DMS153 treated with DMSO at 0.1 percent for 48 hours (cell line): ENCODE results near the gene TPRX1.
"Not testable (repeated sequence)": the region's sequence is repeated elsewhere in the genome, so short reads cannot be mapped to it uniquely, and the experiment has no call there.

Experiments
- DNase-seq: peaks from one replicate; lab custom pipeline; 2025; ENCODE audit not compliant: unreplicated experiment; lab: John Stamatoyannopoulos, UW

Gene TPRX1

DNA sequence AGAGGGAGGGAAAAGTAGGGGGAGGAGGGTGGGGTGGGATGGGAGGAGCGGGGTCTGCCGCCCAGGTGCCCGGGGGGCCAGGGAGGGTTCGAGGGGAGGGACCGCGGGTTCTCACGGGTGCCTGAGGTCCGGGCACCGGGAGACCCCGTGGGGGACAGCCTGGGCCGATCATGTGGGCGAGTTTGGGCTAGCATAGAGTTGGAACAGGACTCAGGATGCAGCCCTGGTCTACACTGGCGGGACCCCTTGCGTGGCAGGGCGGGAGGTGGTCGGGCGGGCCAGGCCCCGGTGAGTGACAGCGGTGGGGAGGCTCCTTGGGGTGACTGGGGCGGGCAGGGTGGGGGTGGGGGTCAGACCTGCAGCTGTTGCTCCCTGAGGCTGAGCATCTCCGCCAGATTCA, 1.2 kb downstream of the TPRX1 start:
- not testable (repeated sequence) for DNase-seq

- no peak for DNase-seq
Measured at GRCh38 chr19:47802521-47803043, 1.8 kb downstream of the TPRX1 start.

- DNase-seq, result no peak
Measured at GRCh38 chr19:47801270-47801669, 3.1 kb downstream of the TPRX1 start.

GRCh38 chr19:47798904-47799266, 5.5 kb downstream of the TPRX1 start:
- DNase-seq, result no peak

- DNase-seq, result no peak
Measured at GRCh38 chr19:47797996-47798903, 6.1 kb downstream of the TPRX1 start.

- no peak for DNase-seq
Measured at GRCh38 chr19:47796785-47797184, 7.6 kb downstream of the TPRX1 start.

GRCh38 chr19:47794526-47794925, 9.8 kb downstream of the TPRX1 start:
- DNase-seq, result no peak

GRCh38 chr19:47792616-47793015, 11.7 kb downstream of the TPRX1 start:
- no peak for DNase-seq

DNA sequence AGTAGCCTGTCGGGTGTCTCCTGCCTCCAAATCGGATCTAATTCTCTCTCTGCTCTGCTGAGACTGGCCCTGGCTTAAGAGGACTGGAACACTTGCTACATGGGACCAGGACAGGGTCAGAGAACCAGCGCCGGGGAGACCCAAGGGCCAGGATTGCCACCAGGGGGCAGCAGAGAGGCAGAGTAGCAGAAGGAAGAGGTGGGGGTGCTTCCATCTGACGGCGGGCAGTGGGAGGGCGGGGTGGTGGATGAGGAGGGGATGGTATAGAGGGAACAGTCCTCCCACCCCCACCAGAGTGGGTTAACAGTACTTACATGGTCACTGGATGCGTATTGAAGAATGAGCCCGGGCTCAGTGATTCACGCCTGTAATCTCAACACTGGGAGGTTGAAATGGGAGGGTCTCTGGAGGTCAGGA, 13.9 kb downstream of the TPRX1 start:
- no peak for DNase-seq

DNA sequence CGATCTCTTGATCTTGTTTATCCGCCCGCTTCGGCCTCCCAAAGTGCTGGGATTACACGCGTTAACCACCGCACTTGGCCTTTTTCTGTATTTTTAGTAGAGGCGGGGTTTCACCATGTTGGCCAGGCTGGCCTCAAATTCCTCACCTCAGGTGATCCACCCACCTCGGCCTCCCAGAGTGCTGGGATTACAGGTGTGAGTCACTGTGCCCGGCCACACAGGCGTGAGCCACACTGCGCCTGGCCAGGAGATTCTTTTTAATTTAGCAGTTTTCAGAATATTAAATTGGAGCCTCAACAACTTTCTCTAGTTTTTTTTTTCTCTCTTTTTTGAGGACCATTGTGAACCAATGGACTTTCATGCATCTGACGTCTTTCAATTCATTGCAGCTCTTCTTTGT, 14.5 kb downstream of the TPRX1 start:
- DNase-seq, result not testable (repeated sequence)

DNA sequence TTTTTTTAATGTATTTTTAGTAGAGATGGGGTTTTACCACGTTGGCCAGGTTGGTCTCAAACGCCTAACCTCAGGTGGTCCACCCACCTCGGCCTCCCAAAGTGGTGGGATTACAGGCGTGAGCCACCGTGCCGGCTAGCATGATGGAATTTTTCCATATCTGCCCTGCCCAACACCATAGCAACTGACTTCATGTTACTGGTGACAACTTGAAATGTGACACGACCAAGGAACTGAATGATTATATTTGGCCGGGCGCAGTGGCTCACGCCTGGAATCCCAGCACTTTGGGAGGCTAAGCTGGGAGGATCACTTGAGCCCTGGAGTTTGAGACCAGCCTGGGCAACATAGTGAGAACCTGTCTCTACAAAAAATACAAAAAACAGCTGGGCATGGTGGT, 17.0 kb downstream of the TPRX1 start:
- not testable (repeated sequence) for DNase-seq

- no peak for DNase-seq
Measured at GRCh38 chr19:47786566-47786965, 17.8 kb downstream of the TPRX1 start.

DNA sequence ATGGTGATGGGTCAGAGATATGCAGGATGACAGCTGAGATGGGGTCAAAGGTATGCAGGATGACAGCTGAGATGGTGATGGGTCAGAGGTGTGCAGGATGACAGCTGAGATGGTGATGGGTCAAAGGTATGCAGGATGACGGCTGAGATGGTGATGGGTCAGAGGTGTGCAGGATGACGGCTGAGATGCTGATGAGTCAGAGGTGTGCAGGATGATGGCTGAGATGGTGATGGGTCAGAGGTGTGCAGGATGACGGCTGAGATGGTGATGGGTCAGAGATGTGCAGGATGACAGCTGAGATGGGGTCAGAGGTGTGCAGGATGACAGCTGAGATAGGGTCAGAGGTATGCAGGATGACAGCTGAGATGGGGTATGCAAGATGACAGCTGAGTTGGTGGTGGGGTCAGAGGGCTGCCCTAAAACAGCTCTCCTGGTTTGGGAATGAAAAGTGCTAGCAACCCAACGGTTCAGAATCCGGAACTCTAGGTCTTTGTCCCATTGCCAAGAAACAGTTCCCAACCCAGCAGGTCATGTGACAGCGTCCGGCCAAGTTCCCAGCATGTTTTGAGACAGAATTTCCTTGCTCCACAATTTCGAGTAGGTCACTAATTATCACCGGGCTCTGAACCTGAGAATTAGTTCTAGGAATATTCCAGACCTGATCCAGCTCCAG, 22.6 kb downstream of the TPRX1 start:
- DNase-seq, result no peak

DNA sequence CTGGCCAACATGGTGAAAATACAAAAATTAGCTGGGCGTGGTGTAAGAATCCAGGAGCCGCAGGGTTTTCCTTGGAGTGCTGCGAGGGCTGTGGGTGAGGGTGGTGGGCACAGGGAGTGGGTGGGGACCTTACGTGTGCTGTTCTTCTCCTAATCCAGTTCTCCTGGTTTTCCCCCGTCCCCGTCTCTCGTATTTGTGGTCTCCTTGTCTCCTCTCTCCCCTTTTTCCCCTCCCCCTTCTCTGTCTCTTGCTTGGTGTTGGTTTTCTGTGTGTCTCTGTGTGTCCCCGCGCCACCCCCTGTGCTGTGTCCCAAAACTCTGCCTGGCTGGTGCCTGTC, 24.2 kb downstream of the TPRX1 start:
- DNase-seq, result no peak

DNA sequence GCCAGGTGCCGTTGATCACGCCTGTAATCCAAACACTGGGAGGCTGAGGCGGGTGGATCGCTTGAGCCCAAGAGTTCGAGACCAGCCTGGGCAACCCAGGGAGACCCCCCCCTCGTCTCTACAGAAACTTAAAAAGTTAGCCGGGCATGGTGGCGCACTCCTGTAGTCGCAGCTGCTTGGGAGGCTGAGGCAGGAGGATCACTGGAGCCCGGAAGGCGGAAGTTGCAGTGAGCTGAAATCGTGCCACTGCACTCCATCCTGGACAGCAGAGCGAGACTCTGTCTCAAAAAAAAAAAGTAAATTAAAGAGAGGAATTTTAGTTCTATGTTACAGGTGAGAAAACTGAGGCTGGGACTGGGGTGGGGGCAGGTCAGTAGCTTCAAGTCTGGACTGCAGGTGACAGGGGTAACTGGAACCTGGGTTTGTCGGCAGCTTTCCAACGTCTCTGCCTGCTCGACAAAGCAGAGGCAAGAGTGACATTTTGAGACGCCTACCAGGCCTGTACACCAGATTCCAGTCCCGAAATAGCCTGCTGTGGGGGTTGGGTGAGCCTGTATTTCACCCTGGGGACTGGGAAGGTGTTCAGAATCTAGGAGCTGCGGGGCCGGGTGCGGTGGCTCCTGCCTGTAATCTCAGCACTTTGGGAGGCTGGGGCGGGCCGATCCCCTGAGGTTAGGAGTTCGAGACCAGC, 24.7 kb downstream of the TPRX1 start:
- no peak for DNase-seq

- no peak for DNase-seq
Measured at GRCh38 chr19:47778954-47779351, 25.4 kb downstream of the TPRX1 start.

- peak; percentile 71 for DNase-seq
Measured at GRCh38 chr19:47778049-47778953, 26.1 kb downstream of the TPRX1 start, which contains the start of gene SELENOW. Gene SELENOW, plus strand, starts transcription at chr19:47778703. Its CDS starts 83 bp downstream, at chr19:47778786.

GRCh38 chr19:47777245-47778048, 26.9 kb downstream of the TPRX1 start:
- peak; percentile 6 for DNase-seq

- peak; percentile 98 for DNase-seq
Measured at GRCh38 chr19:47776568-47776967, 27.8 kb downstream of the TPRX1 start.

- not testable (repeated sequence) for DNase-seq
Measured at GRCh38 chr19:47771291-47771690, 33.1 kb downstream of the TPRX1 start.
